SK-N-MC (cell line): ENCODE results near the gene PRCC.

Experiments
- EZH2 ChIP-seq: fragments of 200-600 bp; sonication (generic); IDR thresholded peaks from one replicate; pipeline ENCODE4 v1.6.1; 2017; ENCODE audit warnings: antibody characterized with exemption
- POLR2AphosphoS5 ChIP-seq: IDR thresholded peaks from 2 replicates; pipeline ENCODE4 v1.6.1; 2012; ENCODE audit warnings: mild to moderate bottlenecking, low read depth, low read length, borderline replicate concordance

DNA sequence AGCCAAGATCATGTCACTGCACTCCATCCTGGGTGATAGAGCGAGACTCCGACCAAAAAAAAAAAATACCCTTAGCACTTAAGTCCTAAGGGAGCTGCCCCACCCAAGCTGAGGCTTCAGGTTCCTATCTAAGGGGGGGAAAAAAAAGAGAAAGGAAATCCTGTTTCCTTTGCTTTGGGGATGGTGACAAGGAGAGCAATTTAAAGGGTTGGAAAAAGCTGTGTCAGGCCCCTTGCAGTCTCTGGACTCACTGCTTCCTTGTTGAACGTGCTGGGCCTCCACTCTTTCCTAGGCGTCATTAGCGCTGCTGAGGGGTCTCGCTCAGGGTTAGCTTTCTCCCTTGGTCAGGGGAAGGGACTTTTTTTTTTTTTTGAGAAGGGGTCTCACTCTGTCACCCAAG is 18.1 kb downstream of the PRCC start:
- TF ChIP-seq EZH2: no peak
- TF ChIP-seq POLR2AphosphoS5: no peak
